ENCODE data around the gene ANKRD13A.
"Not testable (repeated sequence)": the region's sequence is repeated elsewhere in the genome, so short reads cannot be mapped to it uniquely, and the experiment has no call there.

ANKRD13A gene

GRCh38 chr12:109983432-109984142, 15.6 kb upstream of the ANKRD13A start:
- DNase-seq (ENCODE audit: low read depth in 2 of 2), result no peak

DNA sequence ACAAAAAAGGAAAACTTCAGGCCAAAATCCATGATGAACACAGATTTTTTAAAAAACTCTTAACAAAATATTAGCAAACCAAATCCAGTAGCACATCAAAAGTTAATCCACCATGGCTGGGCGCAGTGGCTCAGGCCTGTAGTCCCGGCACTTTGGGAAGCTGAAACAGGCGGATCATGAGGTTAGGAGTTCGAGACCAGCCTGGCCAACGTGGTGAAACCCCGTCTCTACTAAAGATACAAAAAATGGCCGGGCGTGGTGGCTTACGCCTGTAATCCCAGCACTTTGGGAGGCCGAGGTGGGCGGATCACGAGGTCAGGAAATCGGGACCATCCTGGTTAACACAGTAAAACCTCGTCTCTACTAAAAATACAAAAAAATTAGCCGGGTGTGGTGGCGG, 13.0 kb upstream of the ANKRD13A start:
- not testable (repeated sequence) for DNase-seq (ENCODE audit: low read depth in 2 of 2)

- no peak for DNase-seq (ENCODE audit: low read depth in 2 of 2)
Measured at GRCh38 chr12:109987615-109988014, 11.6 kb upstream of the ANKRD13A start.

- DNase-seq (ENCODE audit: low read depth in 2 of 2), result no peak
Measured at GRCh38 chr12:109988274-109988673, 11.0 kb upstream of the ANKRD13A start.

- no peak for DNase-seq (ENCODE audit: low read depth in 2 of 2)
Measured at GRCh38 chr12:109988903-109989302, 10.3 kb upstream of the ANKRD13A start.

- DNase-seq (ENCODE audit: low read depth in 2 of 2), result no peak
Measured at GRCh38 chr12:109989380-109989779, 9.8 kb upstream of the ANKRD13A start.

- DNase-seq (ENCODE audit: low read depth in 2 of 2), result no peak
Measured at GRCh38 chr12:109991586-109991985, 7.6 kb upstream of the ANKRD13A start.

DNA sequence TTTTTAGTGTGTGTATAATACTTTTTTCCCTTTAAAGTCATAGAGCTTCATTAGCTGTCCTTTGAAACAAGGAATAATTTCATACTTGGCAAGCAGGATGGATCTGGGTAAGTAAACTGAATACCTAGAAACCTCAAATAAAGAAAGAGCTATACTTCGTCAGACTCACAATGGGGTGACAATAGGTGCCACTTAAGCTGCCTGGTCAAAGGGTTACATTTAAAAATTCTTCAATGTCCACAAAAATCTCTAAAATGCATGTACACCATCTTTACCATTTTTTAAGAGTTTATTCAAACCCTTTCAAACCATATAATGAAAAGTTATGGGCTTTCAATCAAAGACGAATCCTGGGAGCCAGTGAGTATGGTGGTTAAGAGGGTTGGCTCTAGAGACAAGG, 6.1 kb upstream of the ANKRD13A start:
- no peak for DNase-seq (ENCODE audit: low read depth in 2 of 2)

GRCh38 chr12:109994401-109995175, 4.6 kb upstream of the ANKRD13A start:
- DNase-seq (ENCODE audit: low read depth in 2 of 2), result no peak

- no peak for DNase-seq (ENCODE audit: low read depth in 2 of 2)
Measured at GRCh38 chr12:109995361-109995685, 3.9 kb upstream of the ANKRD13A start.

DNA sequence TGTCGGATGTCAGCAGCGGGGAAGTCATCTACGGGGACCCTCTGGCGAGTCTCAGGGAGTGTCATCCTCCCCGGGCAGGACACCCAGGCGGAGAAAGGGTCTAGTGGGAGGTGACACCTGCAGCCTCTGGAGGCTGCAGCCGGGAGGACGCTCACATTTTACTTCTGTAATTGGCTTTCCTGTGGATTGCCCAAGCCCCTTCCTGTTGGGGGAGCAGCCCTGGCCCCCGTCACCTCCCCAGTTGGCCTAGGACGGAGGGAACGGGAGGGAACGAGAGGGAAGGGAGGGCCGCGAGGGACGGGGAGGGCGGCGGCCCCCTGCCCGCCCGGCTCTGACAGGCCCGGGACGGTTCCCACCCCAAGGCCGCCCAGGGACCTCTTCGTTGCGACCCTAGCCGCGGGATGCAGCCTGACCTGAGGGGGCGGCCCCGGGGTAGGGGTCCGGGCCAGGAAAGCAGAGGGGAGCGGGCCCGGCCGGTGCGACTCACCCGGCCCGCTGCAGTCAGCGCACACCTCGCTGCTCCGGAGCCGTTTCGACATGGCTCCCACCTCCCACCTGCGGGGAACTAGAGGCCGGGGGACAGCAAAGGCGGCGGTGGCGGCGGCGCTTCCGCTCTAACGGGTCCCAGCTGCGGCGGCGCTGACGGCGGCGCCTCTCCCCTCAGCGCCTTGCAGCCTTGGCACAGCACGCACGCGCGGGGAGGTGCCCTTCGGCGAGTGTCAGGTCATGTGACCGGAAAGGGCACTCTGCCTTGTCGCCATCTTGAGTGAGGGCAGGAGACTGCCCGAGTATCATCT, 3.3 kb upstream of the ANKRD13A start, which contains the start of gene GIT2:
Gene GIT2, minus strand, starts transcription at position 683 of the 797 bp plus-strand sequence. Its CDS starts 144 bp downstream, at position 539.
- DNase-seq (ENCODE audit: low read depth in 2 of 2), result peak; percentile 59 to 68

DNA sequence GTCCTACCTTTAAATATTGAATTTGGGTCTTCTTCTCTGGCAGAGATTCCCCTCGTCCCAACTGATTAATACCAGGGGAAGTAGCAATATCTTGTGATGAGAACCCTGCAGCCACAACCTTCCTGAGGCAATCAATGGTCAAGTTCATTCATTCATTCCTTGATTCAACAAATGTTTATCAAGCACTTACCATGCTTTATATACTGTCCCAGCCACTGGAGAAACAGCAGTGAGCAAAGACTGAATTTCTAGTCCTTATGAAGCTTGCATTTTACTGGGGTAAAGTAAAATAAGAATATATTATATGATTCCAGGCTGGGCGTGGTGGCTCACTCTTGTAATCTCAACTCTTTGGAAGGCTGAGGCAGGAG, 2.8 kb upstream of the ANKRD13A start:
- no peak for DNase-seq (ENCODE audit: low read depth in 2 of 2)

- no peak for DNase-seq (ENCODE audit: low read depth in 2 of 2)
Measured at GRCh38 chr12:109997393-109997792, 1.8 kb upstream of the ANKRD13A start.

- peak in 1 of 2 experiments; percentile 36 for DNase-seq (ENCODE audit: low read depth in 2 of 2)
Measured at GRCh38 chr12:109998241-109998903, 858 bp upstream of the ANKRD13A start.

DNA sequence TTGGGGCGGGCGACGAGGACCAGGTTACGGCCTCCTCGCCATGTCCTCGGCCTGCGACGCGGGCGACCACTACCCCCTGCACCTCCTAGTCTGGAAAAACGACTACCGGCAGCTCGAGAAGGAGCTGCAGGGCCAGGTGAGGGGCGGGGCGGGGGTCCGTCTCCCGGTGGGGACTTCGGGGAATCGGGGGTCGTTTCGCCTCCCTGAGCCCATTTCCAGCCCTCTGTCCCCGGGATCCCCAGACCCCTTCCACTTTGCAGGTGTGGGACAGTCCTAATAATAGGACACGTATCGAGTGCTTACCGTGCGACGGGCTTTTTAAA, 380 bp downstream of the ANKRD13A start:
- DNase-seq (ENCODE audit: low read depth in 2 of 2), result no peak

DNA sequence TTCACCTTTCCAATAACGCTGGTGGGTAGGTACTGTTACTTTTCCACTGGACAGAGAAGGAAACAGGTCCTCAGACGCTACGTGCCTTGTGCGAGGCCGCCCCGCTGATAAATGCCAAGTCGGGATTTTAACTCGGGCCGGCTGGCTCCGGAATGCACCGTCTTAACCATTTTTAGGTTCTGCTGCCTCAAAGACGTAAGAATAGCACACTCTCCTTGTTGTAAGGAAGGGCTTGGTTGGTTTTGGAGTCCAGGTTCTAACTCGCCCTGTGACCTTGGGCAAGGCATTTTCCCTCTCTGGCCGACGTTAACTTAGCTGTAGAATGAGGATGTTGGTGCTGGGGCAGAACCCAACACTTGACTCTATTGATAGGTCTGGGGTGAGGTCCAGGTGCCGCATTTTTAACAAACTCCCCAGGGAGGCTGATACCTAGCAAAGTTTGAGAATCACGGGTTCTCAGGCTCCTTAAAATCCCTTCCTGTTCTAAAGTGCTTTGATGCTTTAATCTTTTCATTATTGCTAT, 814 bp downstream of the ANKRD13A start:
- no peak for DNase-seq (ENCODE audit: low read depth in 2 of 2)

GRCh38 chr12:110001596-110001995, 2.4 kb downstream of the ANKRD13A start:
- peak; percentile 56 to 64 for DNase-seq (ENCODE audit: low read depth in 2 of 2)

- no peak for DNase-seq (ENCODE audit: low read depth in 2 of 2)
Measured at GRCh38 chr12:110002676-110003515, 3.7 kb downstream of the ANKRD13A start.

DNA sequence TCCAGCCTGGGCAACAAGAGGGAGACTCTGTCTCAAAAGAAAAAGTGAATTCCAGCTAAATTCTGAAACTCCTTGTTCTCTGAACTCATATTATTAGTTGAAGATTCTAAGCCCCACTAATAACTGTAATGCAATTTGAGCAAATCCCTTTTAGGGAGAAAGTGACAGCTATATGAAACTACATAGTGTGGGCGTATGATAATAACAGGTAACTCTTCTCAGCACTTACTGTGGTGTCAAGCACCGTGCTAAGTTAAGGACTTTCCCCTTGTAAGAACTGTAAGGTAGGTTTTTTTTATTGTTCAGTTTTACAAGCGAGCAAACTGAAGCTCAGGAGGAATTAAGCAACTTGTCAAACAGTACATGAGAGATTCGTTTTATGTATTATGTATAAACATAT, 5.4 kb downstream of the ANKRD13A start:
- DNase-seq (ENCODE audit: low read depth in 2 of 2), result no peak

GRCh38 chr12:110005319-110005973, 6.2 kb downstream of the ANKRD13A start:
- no peak for DNase-seq (ENCODE audit: low read depth in 2 of 2)
